Calu3 (cell line): Measurements from ENCODE around the gene CACNA1D. TPM values are rescaled to one million over a fixed set of nuclear protein-coding genes. Genes with fewer than 3 reads are reported as not detected.

Experiments
- BruUV-seq: library from RNA; stranded (reverse); fragments of 400-500 nt; replicated peaks from 2 replicates; lab custom pipeline; 2021; lab: Mats Ljungman, UMichigan
- CTCF ChIA-PET: fragments of 300-600 bp; sonication (Branson Sonifier 250); formaldehyde crosslinking; loops from one replicate; lab custom pipeline; 2022; ENCODE audit warnings: antibody characterized with exemption; lab: Charles Lee
- DNase-seq: peaks from one replicate; pipeline ENCODE4 v3.0.0; 2022
- H3K27ac Mint-ChIP-seq: one replicate; pipeline ENCODE4 v1.8.0; 2022; ENCODE audit warnings: mixed read lengths; ENCODE audit not compliant: unreplicated experiment
- H3K27me3 Mint-ChIP-seq: one replicate; pipeline ENCODE4 v1.8.0; 2022; ENCODE audit warnings: mixed read lengths; ENCODE audit not compliant: unreplicated experiment
- H3K36me3 Mint-ChIP-seq: one replicate; pipeline ENCODE4 v1.8.0; 2022; ENCODE audit warnings: mild to moderate bottlenecking, moderate library complexity, mixed read lengths; ENCODE audit not compliant: insufficient read depth, unreplicated experiment
- H3K4me1 Mint-ChIP-seq: one replicate; pipeline ENCODE4 v1.8.0; 2022; ENCODE audit warnings: mild to moderate bottlenecking, low read depth, mixed read lengths; ENCODE audit not compliant: unreplicated experiment
- H3K4me3 Mint-ChIP-seq: one replicate; pipeline ENCODE4 v1.8.0; 2022; ENCODE audit warnings: mild to moderate bottlenecking, low read depth, moderate library complexity, mixed read lengths; ENCODE audit not compliant: unreplicated experiment
- H3K9me3 Mint-ChIP-seq: one replicate; pipeline ENCODE4 v1.8.0; 2022; ENCODE audit warnings: low read depth, mixed read lengths; ENCODE audit not compliant: unreplicated experiment
- intact Hi-C: fragments of 100-400 bp; cut with micrococcal nuclease; formaldehyde crosslinking; loops from one replicate; pipeline ENCODE4 v1.10.0; 2022; ENCODE audit not compliant: unreplicated experiment
- total RNA-seq: library from RNA; stranded (reverse); gene quantifications from 2 replicates; pipeline ENCODE4 v1.2.3, GENCODE V29; 2022
- TF ChIP-seq, protein P1 (sequence below): fragments of 200-600 bp; IDR thresholded peaks from one replicate; pipeline ENCODE4 v1.8.0; 2022; ENCODE audit warnings: antibody characterized with exemption; ENCODE audit not compliant: unreplicated experiment

The CACNA1D gene
- total RNA-seq, 1 experiment from 2014 or later = 48.3 TPM

DNA sequence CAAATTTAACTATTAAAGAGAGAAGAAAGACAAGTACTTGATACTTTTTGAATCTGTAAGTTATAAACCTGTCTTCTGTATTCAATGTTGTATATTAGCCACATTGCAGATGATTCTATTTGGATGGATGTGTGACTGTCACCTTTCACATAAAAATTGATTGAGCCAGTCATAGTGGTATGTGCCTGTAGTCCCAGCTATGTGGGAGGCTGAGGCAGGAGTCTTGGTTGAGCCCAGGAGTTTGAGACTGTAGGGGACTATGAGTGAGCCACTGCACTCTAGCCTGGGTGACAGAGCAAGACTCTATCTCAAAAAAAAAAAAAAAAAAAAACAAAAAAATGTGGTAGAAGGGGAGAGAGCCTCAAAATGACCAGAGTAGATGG lies 12.3 kb downstream of the CACNA1D start:
- H3K27me3 Mint-ChIP-seq = no peaks in the 10 kb centered on the region
- H3K27ac Mint-ChIP-seq = peak overlapping the region; percentile 99
- CTCF ChIA-PET = interaction anchor here (0.6 to 1.0 kb wide), 5 partner anchors 9 to 450 kb away, joined by 3 to 7 read pairs (median 4); partner anchors contain the start of gene CACNA1D
- intact Hi-C loops = loop anchor here (2.0 kb wide), 1 partner anchor 28 kb away; no protein-coding TSS in a partner anchor
- TF ChIP-seq, protein P1, sequence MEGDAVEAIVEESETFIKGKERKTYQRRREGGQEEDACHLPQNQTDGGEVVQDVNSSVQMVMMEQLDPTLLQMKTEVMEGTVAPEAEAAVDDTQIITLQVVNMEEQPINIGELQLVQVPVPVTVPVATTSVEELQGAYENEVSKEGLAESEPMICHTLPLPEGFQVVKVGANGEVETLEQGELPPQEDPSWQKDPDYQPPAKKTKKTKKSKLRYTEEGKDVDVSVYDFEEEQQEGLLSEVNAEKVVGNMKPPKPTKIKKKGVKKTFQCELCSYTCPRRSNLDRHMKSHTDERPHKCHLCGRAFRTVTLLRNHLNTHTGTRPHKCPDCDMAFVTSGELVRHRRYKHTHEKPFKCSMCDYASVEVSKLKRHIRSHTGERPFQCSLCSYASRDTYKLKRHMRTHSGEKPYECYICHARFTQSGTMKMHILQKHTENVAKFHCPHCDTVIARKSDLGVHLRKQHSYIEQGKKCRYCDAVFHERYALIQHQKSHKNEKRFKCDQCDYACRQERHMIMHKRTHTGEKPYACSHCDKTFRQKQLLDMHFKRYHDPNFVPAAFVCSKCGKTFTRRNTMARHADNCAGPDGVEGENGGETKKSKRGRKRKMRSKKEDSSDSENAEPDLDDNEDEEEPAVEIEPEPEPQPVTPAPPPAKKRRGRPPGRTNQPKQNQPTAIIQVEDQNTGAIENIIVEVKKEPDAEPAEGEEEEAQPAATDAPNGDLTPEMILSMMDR = no peak
- DNase-seq = peak; percentile 30
- no peaks in the 10 kb centered on the region for H3K9me3 Mint-ChIP-seq
- peaks cover 35% of the 10 kb centered on the region for H3K4me1 Mint-ChIP-seq
- peak overlapping the region; percentile 50 for H3K4me3 Mint-ChIP-seq
- BruUV-seq = no TSS peak
- H3K36me3 Mint-ChIP-seq = peaks cover 17% of the 10 kb centered on the region

DNA sequence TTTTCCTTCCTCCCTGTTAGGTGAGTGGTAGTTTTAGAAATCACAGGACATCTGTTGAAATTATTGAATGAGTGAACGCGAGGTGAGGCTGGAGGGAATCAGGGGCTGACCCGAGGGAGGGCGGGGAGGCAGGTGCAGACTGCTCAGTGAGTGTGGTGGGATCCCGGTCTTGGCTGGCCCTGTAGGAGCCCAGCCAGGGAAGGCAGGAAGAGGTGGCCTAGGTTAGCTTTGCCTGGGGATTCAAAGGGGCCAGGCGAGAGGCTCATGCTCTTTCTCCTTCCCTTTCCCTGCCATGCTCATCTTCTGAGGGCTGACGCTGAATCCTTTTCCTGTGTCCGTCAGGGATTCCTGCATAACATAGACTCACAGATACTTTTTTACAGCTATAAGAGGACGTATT lies 15.1 kb downstream of the CACNA1D start:
- no peaks in the 10 kb centered on the region for H3K27me3 Mint-ChIP-seq
- BruUV-seq = no TSS peak
- no peak overlapping the region for H3K4me3 Mint-ChIP-seq
- H3K36me3 Mint-ChIP-seq = peaks cover 22% of the 10 kb centered on the region
- CTCF ChIA-PET = no interaction called here
- TF ChIP-seq, protein P1 = no peak
- intact Hi-C loops = no loop called here
- peaks cover 35% of the 10 kb centered on the region for H3K4me1 Mint-ChIP-seq
- H3K9me3 Mint-ChIP-seq = no peaks in the 10 kb centered on the region
- DNase-seq = no peak
- no peak overlapping the region for H3K27ac Mint-ChIP-seq

DNA sequence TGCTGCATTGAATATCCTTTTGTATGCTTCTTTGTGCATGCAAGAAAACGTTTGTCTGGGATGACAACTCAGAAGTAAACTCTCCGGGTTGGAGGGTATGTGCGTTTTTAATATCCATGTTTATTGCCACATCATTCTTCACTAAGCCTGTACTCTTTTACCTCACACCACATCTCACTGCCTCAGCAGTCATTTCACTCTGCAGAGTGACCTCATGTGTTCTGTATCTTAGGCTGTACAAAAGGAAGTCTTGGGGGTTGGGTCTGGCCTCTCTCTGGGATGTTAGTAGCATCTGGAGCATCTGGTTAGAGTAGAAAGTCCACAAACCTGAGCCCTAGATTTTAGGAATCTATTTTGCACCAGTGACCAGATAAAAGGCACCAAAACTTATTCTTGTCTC lies 16.1 kb downstream of the CACNA1D start:
- intact Hi-C loops = no loop called here

DNA sequence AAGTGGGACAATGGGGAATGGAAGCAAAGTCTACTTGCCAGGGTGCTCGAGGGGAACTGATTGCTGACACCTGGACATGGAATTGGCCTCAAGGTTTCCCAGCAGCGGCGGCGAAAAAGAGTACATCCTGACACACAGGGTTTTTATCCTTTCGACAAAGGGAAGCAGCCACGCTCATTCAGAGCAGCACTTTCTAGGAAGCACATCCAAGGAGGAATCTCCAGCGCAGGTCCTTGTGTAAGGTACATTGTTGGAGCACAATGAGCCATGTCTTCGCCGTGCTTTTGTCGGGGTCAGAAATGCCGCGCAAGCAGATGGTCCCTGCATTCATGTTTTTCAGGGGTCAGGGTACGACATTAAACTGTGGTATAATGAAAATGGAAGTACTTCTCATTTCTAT lies 16.8 kb downstream of the CACNA1D start:
- H3K4me1 Mint-ChIP-seq = peaks cover 25% of the 10 kb centered on the region
- intact Hi-C loops = no loop called here
- no peaks in the 10 kb centered on the region for H3K27me3 Mint-ChIP-seq
- H3K36me3 Mint-ChIP-seq = peaks cover 14% of the 10 kb centered on the region
- CTCF ChIA-PET = no interaction called here
- TF ChIP-seq, protein P1 = no peak
- H3K4me3 Mint-ChIP-seq = no peak overlapping the region
- no peaks in the 10 kb centered on the region for H3K9me3 Mint-ChIP-seq
- H3K27ac Mint-ChIP-seq = no peak overlapping the region
- DNase-seq = no peak
- BruUV-seq = no TSS peak

More for the DNA sequence above, 16.1 kb downstream of the CACNA1D start:
- H3K27ac Mint-ChIP-seq = no peak overlapping the region
- H3K4me3 Mint-ChIP-seq = no peak overlapping the region
- TF ChIP-seq, protein P1 = no peak
- no peaks in the 10 kb centered on the region for H3K27me3 Mint-ChIP-seq
- BruUV-seq = no TSS peak
- no peak for DNase-seq
- CTCF ChIA-PET = no interaction called here
- no peaks in the 10 kb centered on the region for H3K9me3 Mint-ChIP-seq
- H3K4me1 Mint-ChIP-seq = peaks cover 32% of the 10 kb centered on the region
- H3K36me3 Mint-ChIP-seq = peaks cover 21% of the 10 kb centered on the region
